GM10248 (cell line): Measurements from ENCODE around the gene BEND5.

ENCODE experiments used
- CTCF ChIA-PET: fragments of 300-600 bp; sonication (Branson Sonifier 250); formaldehyde crosslinking; extraction: SDS; loops from one replicate; lab custom pipeline; 2021; ENCODE audit warnings: antibody characterized with exemption; lab: Yijun Ruan, JAX
- POLR2A ChIA-PET: fragments of 350-650 bp; sonication (Branson Sonifier 250); formaldehyde crosslinking; extraction: SDS; loops from one replicate; lab custom pipeline; 2020; ENCODE audit warnings: antibody characterized with exemption; lab: Yijun Ruan, JAX
- DNase-seq: peaks from one replicate; pipeline ENCODE4 v3.0.0; 2012; ENCODE audit errors: extremely low spot score
- TF ChIP-seq, protein P1 (sequence below): IDR thresholded peaks from 2 replicates; pipeline ENCODE4 v1.5.1; 2012; ENCODE audit warnings: mild to moderate bottlenecking, low read depth; ENCODE audit errors: extremely low read depth, missing control alignments, control extremely low read depth

The BEND5 gene

DNA sequence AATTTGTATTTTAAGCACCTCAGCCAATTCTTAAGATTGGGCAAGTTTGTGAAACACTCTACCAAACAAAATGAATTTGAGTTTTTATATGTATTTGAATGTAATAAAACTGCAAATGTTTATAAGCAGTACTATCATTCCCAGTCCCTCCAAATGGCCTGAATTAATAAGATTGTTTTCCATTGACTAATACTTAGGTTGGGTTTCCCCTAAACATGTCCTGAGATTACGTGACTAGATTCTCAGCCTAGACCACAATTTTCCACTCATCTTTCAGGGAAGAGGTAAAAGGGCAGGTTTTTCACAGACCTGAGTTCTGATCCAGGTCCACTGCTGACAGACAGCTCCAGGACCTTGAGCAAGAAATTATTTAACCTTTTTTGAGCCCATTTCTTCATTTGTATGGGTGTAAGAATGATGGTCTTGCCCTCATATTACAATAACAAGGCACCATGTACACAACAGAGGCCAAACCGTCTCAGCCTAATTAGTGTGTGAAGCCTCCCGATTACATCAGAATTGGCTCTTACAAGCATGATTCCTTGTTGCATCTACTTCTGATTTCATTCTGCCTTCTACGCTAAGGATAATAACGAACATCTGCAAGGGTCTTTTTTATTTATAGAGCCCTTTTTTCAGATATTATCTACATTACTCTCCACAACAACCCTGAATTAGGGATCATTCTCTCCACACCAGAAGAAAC lies 51.2 kb downstream of the BEND5 start:
- POLR2A ChIA-PET: no interaction called here
- CTCF ChIA-PET: interaction anchor here (1.0 kb wide), 1 partner anchor 18 kb away, joined by 3 read pairs; no protein-coding TSS in a partner anchor
- TF ChIP-seq, protein P1, sequence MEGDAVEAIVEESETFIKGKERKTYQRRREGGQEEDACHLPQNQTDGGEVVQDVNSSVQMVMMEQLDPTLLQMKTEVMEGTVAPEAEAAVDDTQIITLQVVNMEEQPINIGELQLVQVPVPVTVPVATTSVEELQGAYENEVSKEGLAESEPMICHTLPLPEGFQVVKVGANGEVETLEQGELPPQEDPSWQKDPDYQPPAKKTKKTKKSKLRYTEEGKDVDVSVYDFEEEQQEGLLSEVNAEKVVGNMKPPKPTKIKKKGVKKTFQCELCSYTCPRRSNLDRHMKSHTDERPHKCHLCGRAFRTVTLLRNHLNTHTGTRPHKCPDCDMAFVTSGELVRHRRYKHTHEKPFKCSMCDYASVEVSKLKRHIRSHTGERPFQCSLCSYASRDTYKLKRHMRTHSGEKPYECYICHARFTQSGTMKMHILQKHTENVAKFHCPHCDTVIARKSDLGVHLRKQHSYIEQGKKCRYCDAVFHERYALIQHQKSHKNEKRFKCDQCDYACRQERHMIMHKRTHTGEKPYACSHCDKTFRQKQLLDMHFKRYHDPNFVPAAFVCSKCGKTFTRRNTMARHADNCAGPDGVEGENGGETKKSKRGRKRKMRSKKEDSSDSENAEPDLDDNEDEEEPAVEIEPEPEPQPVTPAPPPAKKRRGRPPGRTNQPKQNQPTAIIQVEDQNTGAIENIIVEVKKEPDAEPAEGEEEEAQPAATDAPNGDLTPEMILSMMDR: no peak
- DNase-seq: no peak

DNA sequence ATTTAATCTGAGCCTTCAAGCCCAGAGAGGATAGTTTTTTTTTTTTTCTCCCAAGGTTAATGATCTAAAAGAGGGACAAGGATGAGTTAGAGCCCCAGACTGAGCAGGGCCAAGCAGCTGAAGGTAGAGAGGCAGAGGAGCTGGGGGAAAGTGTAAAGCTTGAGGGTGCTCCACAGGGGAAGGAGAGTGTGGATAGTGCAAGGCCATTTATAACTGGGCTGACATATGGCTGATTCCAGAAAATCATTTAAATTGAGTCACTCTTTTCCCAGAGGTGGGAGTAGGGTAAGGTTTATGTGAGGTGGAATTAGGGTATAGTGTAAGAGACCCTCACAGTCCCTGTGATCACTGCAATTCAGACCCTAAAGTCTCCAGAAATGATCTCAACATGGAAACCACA lies 55.8 kb downstream of the BEND5 start:
- no peak for DNase-seq
- ChIA-PET CTCF (no interaction called here), POLR2A (no interaction called here)
- TF ChIP-seq, protein P1: no peak

DNA sequence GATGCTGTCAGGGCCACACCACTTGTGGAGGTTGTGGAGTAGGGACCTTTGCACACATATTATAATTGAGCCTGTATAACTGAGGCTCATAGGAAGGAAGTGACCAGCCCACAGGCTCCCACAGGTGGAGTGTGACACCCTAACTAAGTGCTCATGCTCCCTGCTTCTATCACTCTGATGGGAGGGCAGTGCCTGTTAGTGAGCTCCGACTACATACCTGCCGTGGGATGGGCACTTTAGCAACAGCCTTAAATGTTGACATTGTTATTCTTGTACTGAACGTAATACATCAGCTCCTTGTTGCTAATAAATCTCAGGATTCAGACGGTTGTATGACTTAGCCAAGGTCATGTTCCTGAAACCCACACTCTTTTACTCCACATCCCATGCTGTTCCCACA lies 58.0 kb downstream of the BEND5 start:
- DNase-seq: no peak
- ChIA-PET CTCF (interaction anchor here (1.6 kb wide), 1 partner anchor 99 kb away, joined by 5 read pairs; no protein-coding TSS in a partner anchor), POLR2A (no interaction called here)
- TF ChIP-seq, protein P1: no peak

DNA sequence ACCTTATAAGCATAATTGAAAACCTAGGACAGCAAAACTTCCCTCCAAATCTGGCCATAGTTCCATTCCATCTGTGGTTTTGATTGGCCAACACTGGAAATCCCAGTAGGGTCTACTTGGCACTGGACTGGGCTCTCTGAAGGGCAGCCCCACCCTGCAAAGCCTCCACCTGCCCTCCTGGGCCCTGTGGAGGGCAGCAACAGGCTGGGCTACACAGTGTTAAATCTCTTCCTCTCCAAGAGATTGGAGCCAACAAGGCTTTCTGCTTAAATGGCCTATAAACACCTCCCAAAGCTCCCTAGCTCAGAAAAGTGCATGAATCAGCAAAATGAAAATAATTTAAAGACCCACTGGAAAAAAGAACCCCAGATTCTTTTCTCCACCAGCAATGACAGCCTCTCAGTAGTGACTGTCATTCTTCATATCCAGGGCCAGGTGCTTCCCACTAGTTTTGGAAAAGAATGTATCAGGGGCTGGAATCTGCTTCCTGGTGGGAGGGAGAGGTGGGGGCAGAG lies 58.5 kb downstream of the BEND5 start:
- TF ChIP-seq, protein P1: no peak
- ChIA-PET CTCF (interaction anchor here (1.6 kb wide), 1 partner anchor 100 kb away, joined by 5 read pairs; no protein-coding TSS in a partner anchor), POLR2A (no interaction called here)
- DNase-seq: no peak

DNA sequence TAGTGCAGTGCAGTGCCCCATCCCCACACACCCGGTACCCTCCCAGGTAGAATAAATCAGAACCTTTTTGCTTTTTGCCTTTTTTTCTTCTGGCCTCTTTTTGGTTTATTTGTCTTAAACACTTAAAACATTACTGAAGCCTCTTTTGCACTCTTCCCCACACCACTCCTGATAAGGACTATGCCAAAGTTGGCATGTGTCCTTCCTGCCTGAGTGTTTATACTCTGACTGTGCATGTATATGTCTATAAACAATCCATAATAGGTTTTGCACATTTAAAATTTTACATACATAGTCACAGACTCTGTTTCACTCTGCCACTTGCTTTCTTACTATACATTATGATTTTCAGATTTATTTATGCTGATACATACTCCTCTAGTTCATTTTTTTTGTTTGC lies 59.6 kb downstream of the BEND5 start:
- TF ChIP-seq, protein P1: no peak
- no peak for DNase-seq
- CTCF ChIA-PET: no interaction called here
- POLR2A ChIA-PET: no interaction called here

GRCh38 chr1:48715921-48716320 lies 60.8 kb downstream of the BEND5 start:
- POLR2A ChIA-PET: no interaction called here

More at GRCh38 chr1:48715921-48716320, 60.8 kb downstream of the BEND5 start:
- DNase-seq: no peak
- TF ChIP-seq, protein P1: no peak
- CTCF ChIA-PET: no interaction called here
